COR-L47 (cell line): ENCODE measurements around the gene S100A3.

Experiments used
- DNase-seq: peaks from one replicate; lab custom pipeline; 2025; lab: John Stamatoyannopoulos, UW

Gene S100A3

GRCh38 chr1:153547560-153548551, 1.2 kb downstream of the S100A3 start:
- no peak for DNase-seq

- no peak for DNase-seq
Observed at GRCh38 chr1:153546796-153547559, 2.1 kb downstream of the S100A3 start.

GRCh38 chr1:153546371-153546770, 2.7 kb downstream of the S100A3 start:
- DNase-seq: no peak

- peak; percentile 95 for DNase-seq
Observed at GRCh38 chr1:153545067-153546055, 3.7 kb downstream of the S100A3 start, which contains the start of gene S100A4. S100A4 (minus strand) TSS chr1:153545806; CDS start chr1:153544794, 1,012 bp downstream.

GRCh38 chr1:153544453-153545066, 4.5 kb downstream of the S100A3 start:
- DNase-seq: no peak

GRCh38 chr1:153543736-153544135, 5.3 kb downstream of the S100A3 start:
- DNase-seq: no peak

- no peak for DNase-seq
Observed at GRCh38 chr1:153542956-153543711, 5.9 kb downstream of the S100A3 start.

- DNase-seq: no peak
Observed at GRCh38 chr1:153541641-153542590, 7.1 kb downstream of the S100A3 start.

- DNase-seq: no peak
Observed at GRCh38 chr1:153540394-153541361, 8.4 kb downstream of the S100A3 start, which contains the start of gene S100A5. S100A5 (minus strand) TSS chr1:153540934; CDS start chr1:153540191, 743 bp downstream.

GRCh38 chr1:153539395-153540093, 9.5 kb downstream of the S100A3 start:
- no peak for DNase-seq

- no peak for DNase-seq
Observed at GRCh38 chr1:153538315-153538821, 10.7 kb downstream of the S100A3 start.

GRCh38 chr1:153537376-153537730, 11.7 kb downstream of the S100A3 start:
- no peak for DNase-seq

GRCh38 chr1:153536671-153537375, 12.2 kb downstream of the S100A3 start:
- no peak for DNase-seq

GRCh38 chr1:153536012-153536670, 12.9 kb downstream of the S100A3 start:
- peak; percentile 69 for DNase-seq

- no peak for DNase-seq
Observed at GRCh38 chr1:153535242-153536011, 13.6 kb downstream of the S100A3 start, which contains the start of gene S100A6. S100A6 (minus strand) TSS chr1:153535991; CDS start chr1:153535339, 652 bp downstream.
